OCI-LY3 (cell line): ENCODE results near the gene LRRC4C.

ENCODE experiments used
- H2AFZ ChIP-seq: fragments of 200-600, 300-600 bp; shearing (Covaris generic); 2 replicates; pipeline ENCODE4 v1.6.0; 2014; ENCODE audit warnings: antibody characterized with exemption, low read depth, low read length
- H3K27ac ChIP-seq: fragments of 200-600, 300-600 bp; sonication (generic); 2 replicates; pipeline ENCODE4 v1.5.1; 2014; ENCODE audit warnings: mild to moderate bottlenecking, low read length, moderate library complexity, mixed read lengths
- H3K27me3 ChIP-seq: fragments of 200-600, 300-600 bp; sonication (generic); 2 replicates; pipeline ENCODE4 v1.6.1; 2014; ENCODE audit warnings: low read depth, low read length, mixed read lengths
- H3K36me3 ChIP-seq: fragments of 200-600, 300-600 bp; sonication (generic); replicated peaks from 2 replicates; pipeline ENCODE3; 2014; ENCODE audit warnings: low read depth, low read length, mixed read lengths
- H3K4me1 ChIP-seq: fragments of 300-600, 200-600 bp; sonication (generic); 2 replicates; pipeline ENCODE4 v1.6.1; 2014; ENCODE audit warnings: low read length, mixed read lengths
- H3K4me2 ChIP-seq: fragments of 200-600, 300-600 bp; sonication (generic); 2 replicates; pipeline ENCODE4 v1.6.1; 2014; ENCODE audit warnings: low read length, mixed read lengths
- H3K4me3 ChIP-seq: fragments of 300-600, 200-600 bp; sonication (generic); 2 replicates; pipeline ENCODE4 v1.5.1; 2014; ENCODE audit warnings: antibody characterized with exemption, mild to moderate bottlenecking, low read length, moderate library complexity
- H3K79me2 ChIP-seq: fragments of 300-600, 200-600 bp; shearing (Covaris generic); 2 replicates; pipeline ENCODE4 v1.6.1; 2014; ENCODE audit warnings: mild to moderate bottlenecking, low read length, mixed read lengths
- H3K9ac ChIP-seq: fragments of 300-600, 200-600 bp; shearing (Covaris generic); 2 replicates; pipeline ENCODE4 v1.6.0; 2014; ENCODE audit warnings: mild to moderate bottlenecking, low read length, moderate library complexity
- H3K9me3 ChIP-seq: fragments of 200-600, 300-600 bp; shearing (Covaris generic); 2 replicates; pipeline ENCODE4 v1.6.1; 2014; ENCODE audit warnings: low read length, mixed read lengths; ENCODE audit not compliant: insufficient read depth
- H4K20me1 ChIP-seq: fragments of 200-600, 300-600 bp; sonication (generic); 2 replicates; pipeline ENCODE4 v1.6.1; 2016; ENCODE audit warnings: low read length, mixed read lengths; ENCODE audit not compliant: insufficient read depth
- EZH2phosphoT487 ChIP-seq: fragments of 200-600 bp; shearing (Covaris generic); IDR thresholded peaks from 2 replicates; pipeline ENCODE4 v1.6.1; 2018; ENCODE audit warnings: antibody characterized with exemption, mixed run types, low read depth
- TF ChIP-seq, protein P1 (sequence below): fragments of 200-600, 300-600 bp; sonication (generic); IDR thresholded peaks from 2 replicates; pipeline ENCODE4 v1.5.1; 2014; ENCODE audit warnings: antibody characterized with exemption, low read length, low read depth

The LRRC4C gene

DNA sequence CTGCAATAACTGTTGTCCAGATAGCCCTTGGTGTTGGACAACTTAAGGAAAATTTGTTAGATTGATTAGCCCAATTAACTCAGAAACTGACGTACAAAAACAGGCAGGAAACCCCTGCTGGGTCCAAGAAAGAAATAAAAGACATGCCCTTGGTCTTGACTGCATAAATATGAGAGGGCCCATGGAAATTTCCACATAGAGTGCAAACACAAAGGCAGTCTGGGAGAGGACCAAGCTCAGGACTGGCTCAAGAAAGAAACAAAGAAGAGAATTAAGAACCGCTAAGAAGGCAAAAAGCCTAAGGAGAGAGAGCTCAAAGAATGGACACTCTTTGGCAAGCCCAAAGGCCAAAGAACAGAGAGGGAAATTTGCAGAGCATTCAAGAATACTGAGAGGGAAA, 1243.9 kb downstream of the LRRC4C start:
- H3K9me3 ChIP-seq: no peaks in the 10 kb centered on the region
- no peak overlapping the region for H3K27ac ChIP-seq
- no peaks in the 10 kb centered on the region for H3K79me2 ChIP-seq
- no peak overlapping the region for H3K4me2 ChIP-seq
- H2AFZ ChIP-seq: no peak overlapping the region
- H3K36me3 ChIP-seq: no peaks in the 10 kb centered on the region
- no peak overlapping the region for H3K4me3 ChIP-seq
- H3K9ac ChIP-seq: no peak overlapping the region
- no peaks in the 10 kb centered on the region for H4K20me1 ChIP-seq
- no peak for TF ChIP-seq EZH2phosphoT487
- H3K27me3 ChIP-seq: no peaks in the 10 kb centered on the region
- no peaks in the 10 kb centered on the region for H3K4me1 ChIP-seq

DNA sequence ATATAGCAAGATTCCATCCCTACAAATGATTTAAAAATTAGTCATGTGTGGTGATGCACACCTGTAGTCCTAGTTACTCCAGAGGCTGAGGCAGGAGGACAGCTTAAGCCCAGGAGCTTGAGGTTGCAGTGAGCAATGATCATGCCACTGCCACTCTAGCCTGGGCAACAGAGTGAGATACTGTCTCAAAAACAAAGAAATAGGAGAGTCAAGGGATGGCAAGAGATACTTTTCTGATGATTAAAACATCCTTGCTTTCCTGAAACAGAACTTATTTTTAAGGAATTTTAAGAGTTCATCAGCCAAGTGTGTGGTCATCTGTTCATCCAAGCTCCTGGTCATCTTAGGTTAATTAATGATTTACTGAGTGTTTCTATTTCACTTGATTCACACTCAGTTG, 1252.0 kb downstream of the LRRC4C start:
- H3K27ac ChIP-seq: no peak overlapping the region
- no peaks in the 10 kb centered on the region for H3K27me3 ChIP-seq
- TF ChIP-seq, protein P1, sequence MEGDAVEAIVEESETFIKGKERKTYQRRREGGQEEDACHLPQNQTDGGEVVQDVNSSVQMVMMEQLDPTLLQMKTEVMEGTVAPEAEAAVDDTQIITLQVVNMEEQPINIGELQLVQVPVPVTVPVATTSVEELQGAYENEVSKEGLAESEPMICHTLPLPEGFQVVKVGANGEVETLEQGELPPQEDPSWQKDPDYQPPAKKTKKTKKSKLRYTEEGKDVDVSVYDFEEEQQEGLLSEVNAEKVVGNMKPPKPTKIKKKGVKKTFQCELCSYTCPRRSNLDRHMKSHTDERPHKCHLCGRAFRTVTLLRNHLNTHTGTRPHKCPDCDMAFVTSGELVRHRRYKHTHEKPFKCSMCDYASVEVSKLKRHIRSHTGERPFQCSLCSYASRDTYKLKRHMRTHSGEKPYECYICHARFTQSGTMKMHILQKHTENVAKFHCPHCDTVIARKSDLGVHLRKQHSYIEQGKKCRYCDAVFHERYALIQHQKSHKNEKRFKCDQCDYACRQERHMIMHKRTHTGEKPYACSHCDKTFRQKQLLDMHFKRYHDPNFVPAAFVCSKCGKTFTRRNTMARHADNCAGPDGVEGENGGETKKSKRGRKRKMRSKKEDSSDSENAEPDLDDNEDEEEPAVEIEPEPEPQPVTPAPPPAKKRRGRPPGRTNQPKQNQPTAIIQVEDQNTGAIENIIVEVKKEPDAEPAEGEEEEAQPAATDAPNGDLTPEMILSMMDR: no peak
- TF ChIP-seq EZH2phosphoT487: no peak
- H4K20me1 ChIP-seq: no peaks in the 10 kb centered on the region
- H3K4me1 ChIP-seq: no peaks in the 10 kb centered on the region
- no peak overlapping the region for H3K4me2 ChIP-seq
- no peak overlapping the region for H2AFZ ChIP-seq
- H3K9ac ChIP-seq: no peak overlapping the region
- H3K9me3 ChIP-seq: no peaks in the 10 kb centered on the region
- no peaks in the 10 kb centered on the region for H3K79me2 ChIP-seq
- H3K36me3 ChIP-seq: no peaks in the 10 kb centered on the region
- no peak overlapping the region for H3K4me3 ChIP-seq

DNA sequence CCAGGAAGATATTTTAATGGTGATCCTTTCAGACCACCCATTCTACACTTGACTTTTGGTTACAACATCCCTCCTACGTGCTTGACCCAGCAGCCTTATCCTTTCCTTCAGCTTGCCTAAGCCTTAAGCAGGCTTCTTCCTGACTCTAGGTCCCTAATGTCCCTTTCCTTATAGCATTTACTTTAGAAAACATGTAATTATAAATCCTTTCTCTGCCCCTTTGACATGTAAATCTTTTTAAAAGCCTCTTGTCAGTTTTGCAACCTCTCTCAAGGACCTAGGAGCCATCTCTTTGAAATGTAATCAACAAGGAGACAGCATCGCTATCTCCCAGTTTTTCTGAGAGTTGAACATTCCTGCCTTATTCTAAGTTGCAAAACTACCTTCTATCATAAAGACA, 1255.2 kb downstream of the LRRC4C start:
- no peaks in the 10 kb centered on the region for H3K9me3 ChIP-seq
- H3K79me2 ChIP-seq: no peaks in the 10 kb centered on the region
- H3K4me3 ChIP-seq: no peak overlapping the region
- no peaks in the 10 kb centered on the region for H3K36me3 ChIP-seq
- no peaks in the 10 kb centered on the region for H3K27me3 ChIP-seq
- TF ChIP-seq, protein P1: no peak
- TF ChIP-seq EZH2phosphoT487: no peak
- H3K4me1 ChIP-seq: no peaks in the 10 kb centered on the region
- no peak overlapping the region for H3K9ac ChIP-seq
- H3K4me2 ChIP-seq: no peak overlapping the region
- no peak overlapping the region for H2AFZ ChIP-seq
- no peaks in the 10 kb centered on the region for H4K20me1 ChIP-seq
- H3K27ac ChIP-seq: no peak overlapping the region

DNA sequence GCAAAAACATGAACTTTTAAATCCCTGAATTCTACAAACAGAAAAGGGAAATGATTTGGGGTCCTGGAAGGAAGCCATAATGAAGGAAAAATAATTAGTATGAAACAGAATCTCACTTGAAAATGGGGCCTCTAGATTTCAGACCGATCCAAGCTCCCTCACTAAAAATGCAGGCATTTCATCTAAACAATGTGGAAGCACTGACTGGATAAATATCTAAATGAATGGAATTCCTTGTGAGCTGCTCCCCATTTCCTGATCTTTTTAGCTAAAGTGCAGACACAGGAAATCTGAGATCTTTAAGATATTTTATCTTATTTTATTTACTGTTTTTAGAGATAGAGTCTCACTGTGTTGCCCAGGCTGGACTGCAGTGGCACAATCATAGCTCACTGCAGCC, 1255.8 kb downstream of the LRRC4C start:
- Histone ChIP-seq H3K4me1 (no peaks in the 10 kb centered on the region), H4K20me1 (no peaks in the 10 kb centered on the region), H3K79me2 (no peaks in the 10 kb centered on the region), H3K27me3 (no peaks in the 10 kb centered on the region), H3K9me3 (no peaks in the 10 kb centered on the region), H3K9ac (no peak overlapping the region), H3K4me2 (no peak overlapping the region), H3K4me3 (no peak overlapping the region), H2AFZ (no peak overlapping the region), H3K36me3 (no peaks in the 10 kb centered on the region), H3K27ac (no peak overlapping the region)
- TF ChIP-seq, protein P1: no peak
- no peak for TF ChIP-seq EZH2phosphoT487
